ENCODE measurements around the gene MED9.
"Not testable (repeated sequence)": the region's sequence is repeated elsewhere in the genome, so short reads cannot be mapped to it uniquely, and the experiment has no call there.

The MED9 gene

GRCh38 chr17:17456251-17456650 is 20.5 kb upstream of the MED9 start:
- DNase-seq: no peak

- DNase-seq: no peak
Measured at GRCh38 chr17:17457680-17458079, 19.1 kb upstream of the MED9 start.

DNA sequence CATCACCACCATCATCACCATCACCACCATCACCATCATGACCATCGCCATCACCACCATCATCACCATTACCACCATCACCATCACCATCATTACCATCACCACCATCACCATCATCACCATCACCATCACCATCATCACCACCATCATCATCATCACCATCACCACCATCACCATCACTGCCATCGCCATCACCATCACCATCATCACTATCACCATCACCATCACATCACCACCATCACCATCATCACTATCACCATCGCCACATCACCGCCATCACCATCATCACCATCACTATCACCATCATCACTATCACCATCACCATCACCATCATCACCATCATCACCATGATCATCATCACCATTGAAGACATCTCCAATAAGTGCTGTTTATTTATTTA is 16.8 kb upstream of the MED9 start:
- no peak for DNase-seq

DNA sequence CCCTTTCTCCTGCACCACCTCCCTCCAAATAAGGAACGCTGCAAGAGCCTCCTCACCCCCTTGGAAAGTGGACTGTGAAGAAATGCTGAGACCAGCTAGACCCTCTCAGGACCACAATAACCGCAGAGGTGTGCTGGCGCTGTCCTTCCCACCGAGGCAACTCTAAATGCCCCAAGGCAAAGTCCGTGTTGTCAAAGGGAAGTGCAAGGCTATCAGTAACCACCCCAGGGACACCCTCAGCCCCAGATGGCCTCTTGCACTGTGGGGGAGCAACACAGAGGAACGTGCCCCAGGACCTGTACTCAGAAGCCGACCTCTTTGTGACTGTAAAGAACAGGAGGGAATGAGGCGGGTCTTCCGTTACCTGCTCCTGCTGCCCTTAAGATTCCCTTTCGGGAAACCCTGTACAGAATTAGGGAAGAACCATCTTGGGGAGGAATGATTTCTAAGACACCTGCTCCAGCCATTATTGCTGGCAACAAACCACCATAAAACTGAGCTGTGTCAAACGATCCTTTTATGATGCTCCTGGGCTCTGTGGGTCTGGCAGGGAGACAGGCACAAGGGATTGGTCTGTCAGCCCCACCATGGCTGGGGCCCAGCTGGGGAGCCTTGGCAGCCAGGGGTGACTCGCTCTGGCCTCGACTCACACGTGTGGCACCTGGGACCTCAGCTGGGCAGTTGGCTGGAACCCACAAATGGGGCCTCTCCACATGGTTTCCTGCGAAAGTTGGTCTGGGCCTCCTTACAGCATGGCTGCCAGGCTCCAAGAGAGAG is 14.6 kb upstream of the MED9 start:
- no peak for DNase-seq

DNA sequence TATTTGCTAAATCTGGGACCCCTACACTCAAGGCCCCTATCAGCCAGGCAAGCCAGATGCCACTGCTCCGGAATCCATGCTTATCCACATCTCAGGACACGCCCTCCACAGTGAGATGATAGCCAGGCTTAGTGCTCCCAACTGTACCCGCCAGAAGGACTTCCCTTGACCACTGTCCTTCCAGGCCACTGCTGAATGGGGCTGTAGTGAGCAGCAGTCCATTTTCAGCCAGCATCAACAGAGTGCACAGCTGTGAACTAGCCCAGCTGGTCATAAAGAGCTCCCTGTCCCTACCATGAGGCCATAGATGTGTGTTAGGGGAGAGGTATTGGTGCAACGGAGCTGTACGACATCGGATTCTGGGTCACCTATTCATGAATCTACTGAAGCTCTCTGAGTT is 13.0 kb upstream of the MED9 start:
- no peak for DNase-seq

DNA sequence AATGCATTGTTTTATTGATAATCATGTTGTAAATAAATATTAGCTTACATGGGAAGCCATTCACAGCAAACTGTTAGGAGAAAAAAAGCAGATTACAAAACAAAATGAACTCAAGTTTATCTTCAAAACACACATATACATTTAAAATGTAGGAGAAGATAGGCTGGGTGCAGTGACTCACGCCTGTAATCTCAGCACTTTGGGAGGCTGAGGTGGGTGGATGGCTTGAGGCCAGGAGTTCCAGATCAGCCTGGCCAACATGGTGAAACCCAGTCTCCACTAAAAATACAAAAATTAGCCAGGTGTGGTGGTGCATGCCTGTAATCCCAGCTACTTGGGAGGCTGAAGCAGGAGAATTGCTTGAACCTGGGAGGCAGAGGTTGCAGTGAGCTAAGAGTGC is 10.9 kb upstream of the MED9 start:
- DNase-seq: not testable (repeated sequence)

GRCh38 chr17:17466511-17466910 is 10.3 kb upstream of the MED9 start:
- no peak for DNase-seq

DNA sequence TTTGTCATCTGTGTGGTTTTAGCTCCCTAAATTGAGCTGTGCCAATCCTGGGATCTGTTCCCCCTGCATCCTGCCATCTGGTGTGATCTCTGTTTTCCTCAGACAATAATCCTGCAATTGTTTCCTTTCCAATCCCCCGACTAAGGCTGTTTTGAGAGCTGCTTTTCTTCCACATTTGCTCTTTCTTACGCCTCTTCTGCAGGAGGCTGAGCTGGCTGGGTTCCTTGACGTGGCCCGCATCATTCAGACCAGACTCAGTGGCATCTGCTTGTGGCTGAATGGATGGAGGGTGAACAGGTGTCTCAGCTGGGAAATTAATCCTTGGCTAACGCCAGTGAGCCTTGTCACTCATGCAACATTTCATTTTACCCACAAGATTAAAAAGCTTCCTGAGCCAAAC is 9.8 kb upstream of the MED9 start:
- DNase-seq: no peak

- no peak for DNase-seq
Measured at GRCh38 chr17:17467720-17468119, 9.1 kb upstream of the MED9 start.

GRCh38 chr17:17468217-17469010 is 8.4 kb upstream of the MED9 start:
- no peak for DNase-seq

DNA sequence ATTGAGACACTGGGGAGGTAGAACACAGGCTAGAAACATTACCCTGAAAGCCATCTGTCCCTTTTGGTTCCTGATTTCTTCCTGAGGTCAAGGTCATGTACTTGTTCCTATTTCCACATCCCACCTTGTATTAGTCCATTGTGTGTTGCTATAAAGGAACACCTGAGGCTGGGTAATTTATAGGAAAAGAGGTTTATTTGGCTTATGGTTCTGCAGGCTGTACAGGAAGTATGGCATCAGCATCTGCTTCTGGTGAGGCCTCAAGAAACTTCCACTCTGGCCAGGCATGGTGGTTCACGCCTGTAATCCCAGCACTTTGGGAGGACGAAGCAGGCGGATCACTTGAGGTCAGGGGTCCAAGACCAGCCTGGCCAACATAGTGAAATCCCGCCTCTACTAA is 7.4 kb upstream of the MED9 start:
- no peak for DNase-seq

- DNase-seq: no peak
Measured at GRCh38 chr17:17469996-17470395, 6.8 kb upstream of the MED9 start.

DNA sequence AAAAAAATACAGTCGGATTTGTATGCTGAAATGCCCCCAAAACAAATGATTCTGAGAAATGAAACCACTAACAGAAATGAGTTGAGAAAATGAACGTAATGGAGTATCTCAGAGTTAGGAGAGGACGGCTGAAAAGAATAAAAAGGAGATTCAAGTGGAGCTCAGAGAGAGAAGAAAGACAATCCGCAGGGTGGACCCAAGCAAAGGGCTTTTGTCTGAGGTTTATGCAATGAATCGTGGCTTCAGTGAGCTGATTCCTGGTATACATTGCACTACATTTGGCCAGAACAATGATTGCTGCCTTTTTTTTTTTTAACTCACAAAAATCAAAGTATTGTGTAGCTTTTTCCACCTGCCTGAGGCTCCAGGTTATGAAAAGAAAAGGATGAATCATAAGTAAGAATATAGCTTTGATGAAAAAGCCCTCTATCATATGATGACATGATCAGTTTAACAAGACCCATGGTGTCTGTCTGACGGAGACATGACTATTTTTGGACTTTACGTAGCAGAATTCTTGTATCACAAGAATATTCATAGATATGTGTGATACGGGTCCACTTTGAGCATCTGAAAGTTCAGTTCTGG is 4.4 kb upstream of the MED9 start:
- DNase-seq: no peak

GRCh38 chr17:17474341-17474740 is 2.5 kb upstream of the MED9 start:
- no peak for DNase-seq

DNA sequence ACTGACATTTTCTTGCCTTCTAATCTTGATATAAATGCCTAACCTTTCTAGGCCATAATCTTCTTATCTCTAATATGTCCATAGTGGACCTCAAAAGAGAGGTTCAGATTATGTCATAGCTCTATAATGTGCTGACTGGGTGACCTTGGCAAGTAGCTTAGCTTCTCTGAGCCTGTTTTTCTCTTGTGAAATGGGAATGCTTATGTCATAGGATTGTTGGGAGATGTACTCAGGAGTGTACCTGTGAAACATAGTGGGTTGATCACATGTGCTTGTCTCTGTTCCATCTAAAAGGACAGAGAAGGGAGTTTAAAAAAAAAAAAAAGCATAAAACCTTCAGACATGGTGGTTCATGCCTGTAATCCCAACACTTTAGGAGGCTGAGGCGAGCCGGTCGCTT is 2.4 kb downstream of the MED9 start:
- no peak for DNase-seq

DNA sequence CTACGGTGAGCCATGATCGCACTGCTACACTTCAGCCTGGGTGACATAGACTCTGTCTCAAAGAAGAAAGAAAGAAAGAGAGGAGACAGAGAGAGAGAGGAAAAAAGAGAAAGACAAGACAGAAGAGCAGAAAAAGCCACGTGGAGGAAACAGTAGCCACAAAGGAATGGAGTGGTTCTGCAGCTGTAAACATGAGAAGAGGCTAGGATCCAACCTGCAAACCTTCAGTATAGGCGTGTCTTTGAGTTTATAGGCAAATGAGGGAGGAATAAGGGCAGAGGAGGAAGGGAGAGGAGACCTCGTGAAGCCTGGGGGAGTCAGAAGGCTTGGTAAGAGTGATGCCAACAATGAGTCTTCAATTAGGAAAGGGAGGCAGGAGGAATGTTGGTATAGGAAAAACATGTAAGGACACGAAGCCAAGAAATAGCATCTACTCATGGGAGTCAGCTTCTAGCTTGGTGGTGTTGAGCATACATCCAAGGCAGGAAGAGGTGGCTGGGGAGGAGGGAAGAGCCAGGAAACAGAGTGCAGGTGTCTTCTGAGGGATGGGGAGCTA is 3.9 kb downstream of the MED9 start:
- no peak for DNase-seq

DNA sequence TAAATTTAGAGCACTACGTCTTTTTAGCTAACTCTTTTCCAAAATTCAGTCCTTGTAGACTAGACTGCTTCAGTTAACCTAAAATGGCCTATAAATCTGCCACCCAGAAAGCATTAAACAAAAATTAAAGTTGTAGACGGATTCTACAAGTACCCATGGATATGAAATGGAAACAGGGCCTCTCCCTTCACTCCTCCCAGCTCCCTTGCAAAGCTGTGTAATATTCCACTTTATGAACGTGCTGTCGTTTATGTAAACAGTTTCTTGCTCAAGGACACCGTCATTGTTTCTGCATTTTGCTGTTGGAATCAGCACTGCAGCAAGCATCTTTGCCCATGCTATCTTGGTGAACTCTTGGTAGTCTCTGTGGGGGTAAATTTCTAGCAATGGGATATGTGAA is 5.1 kb downstream of the MED9 start:
- DNase-seq: no peak

DNA sequence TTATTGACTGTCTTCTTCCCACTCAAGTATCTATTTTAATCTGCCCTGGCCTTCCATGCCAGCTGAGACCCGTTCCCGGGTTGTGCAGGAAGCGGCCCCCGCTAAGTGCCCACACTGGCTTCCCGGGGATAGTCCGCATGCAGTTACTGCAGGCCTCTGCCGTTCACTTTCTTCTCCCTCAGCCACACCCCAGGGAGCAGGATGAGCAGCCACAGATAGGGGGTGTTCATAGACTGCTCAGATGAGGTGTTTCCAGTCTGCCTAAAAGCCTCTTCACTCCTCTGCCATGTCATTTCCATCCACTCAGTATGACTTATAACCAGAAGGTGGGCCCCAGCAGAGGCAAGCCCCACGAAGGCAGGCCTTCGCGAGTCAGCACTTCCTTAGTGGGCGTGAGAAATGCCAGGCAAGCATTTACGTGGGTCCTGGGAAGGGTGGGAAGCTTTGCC is 7.7 kb downstream of the MED9 start:
- no peak for DNase-seq

DNA sequence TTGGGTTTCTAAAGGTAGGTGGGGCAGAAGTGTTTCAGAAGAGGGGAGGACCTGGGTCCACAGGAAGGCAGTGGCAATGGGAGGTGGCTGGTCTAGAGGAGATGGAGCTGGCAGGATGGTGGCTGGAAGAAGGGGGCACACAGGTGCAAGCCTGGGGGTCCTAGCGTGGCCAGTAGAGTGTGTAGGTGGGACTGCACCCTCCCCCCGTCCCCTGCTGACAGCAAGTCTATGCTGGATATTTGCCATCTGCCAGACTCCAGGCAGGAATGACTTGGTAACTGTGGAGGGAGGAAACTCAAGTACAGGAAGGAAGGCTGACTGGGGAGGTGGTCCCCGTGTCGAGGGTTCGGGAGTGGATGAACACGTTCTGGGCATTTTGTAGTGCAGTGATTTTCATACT is 8.6 kb downstream of the MED9 start:
- no peak for DNase-seq

GRCh38 chr17:17486416-17486815 is 9.6 kb downstream of the MED9 start:
- DNase-seq: not testable (repeated sequence)

DNA sequence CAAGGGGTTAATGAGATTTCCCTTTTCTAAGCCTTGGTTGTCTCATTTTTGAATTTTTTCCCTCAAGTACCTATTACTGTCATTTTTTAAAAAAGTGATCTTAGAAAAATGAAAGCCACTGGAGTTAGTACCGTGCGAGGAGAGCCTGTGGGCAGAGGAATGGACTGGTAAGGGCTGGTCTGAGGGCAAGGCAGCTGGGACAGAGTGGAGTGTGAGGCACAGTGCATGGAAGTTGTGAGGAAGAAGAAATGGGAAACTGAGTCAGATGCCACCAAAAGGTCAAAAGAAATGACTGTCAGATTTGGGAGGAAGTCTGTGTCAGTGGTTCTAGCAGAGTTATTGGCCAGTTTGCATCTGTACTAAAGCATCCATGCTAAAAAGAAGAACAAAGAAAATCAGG is 11.2 kb downstream of the MED9 start:
- DNase-seq: no peak

DNA sequence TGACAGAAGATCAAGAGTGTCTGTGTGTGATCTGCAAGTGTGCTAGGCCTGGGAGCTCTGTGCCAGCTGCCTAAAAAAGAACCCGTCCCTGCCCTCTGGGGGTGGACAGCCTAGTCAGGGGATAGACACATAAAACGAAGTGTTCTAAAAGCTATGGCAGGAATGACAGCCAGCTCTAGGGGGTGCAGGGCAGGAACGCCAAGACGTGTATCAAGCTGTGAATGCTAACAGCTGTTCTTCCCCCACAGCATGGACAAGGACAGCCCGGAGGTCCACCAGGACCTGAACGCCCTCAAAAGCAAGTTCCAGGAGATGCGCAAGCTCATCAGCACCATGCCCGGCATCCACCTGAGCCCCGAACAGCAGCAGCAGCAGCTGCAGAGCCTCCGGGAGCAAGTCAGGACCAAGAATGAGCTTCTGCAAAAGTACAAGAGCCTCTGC is 14.3 kb downstream of the MED9 start:
- no peak for DNase-seq

- no peak for DNase-seq
Measured at GRCh38 chr17:17491546-17491988, 14.8 kb downstream of the MED9 start.

- no peak for DNase-seq
Measured at GRCh38 chr17:17492085-17492484, 15.3 kb downstream of the MED9 start.

Measured in NCI-H1048 (cell line).